HFF-Myc (cell line): ENCODE data around the gene GLCCI1.

ENCODE experiments used
- DNase-seq: peaks from one replicate; pipeline ENCODE4 v3.0.0-alpha.2; 2011; ENCODE audit warnings: low read depth; ENCODE audit errors: extremely low read depth
- H3K4me3 ChIP-seq: replicated peaks from 2 replicates; pipeline ENCODE4 v1.5.1; 2011; ENCODE audit warnings: low read depth, mild to moderate bottlenecking, control low read depth, low read length
- CTCF ChIP-seq: IDR thresholded peaks from 2 replicates; pipeline ENCODE4 v1.5.1; 2012; ENCODE audit warnings: mild to moderate bottlenecking, low read depth, low read length, control low read depth; ENCODE audit errors: missing control alignments

Gene GLCCI1

GRCh38 chr7:7996568-7996967 is 28.0 kb downstream of the GLCCI1 start:
- H3K4me3 ChIP-seq: no peak overlapping the region
- DNase-seq: peak; percentile 4
- no peak for TF ChIP-seq CTCF

GRCh38 chr7:8000315-8000941 is 31.8 kb downstream of the GLCCI1 start:
- H3K4me3 ChIP-seq: no peak overlapping the region
- no peak for TF ChIP-seq CTCF
- DNase-seq: no peak

- no peak for DNase-seq
- H3K4me3 ChIP-seq: no peak overlapping the region
- TF ChIP-seq CTCF: no peak
These were observed 34.5 kb downstream of the GLCCI1 start for GRCh38 chr7:8003077-8003476.

- TF ChIP-seq CTCF: no peak
- H3K4me3 ChIP-seq: no peak overlapping the region
- no peak for DNase-seq
These were observed 36.7 kb downstream of the GLCCI1 start for GRCh38 chr7:8005279-8005678.

- no peak for DNase-seq
- H3K4me3 ChIP-seq: no peak overlapping the region
- no peak for TF ChIP-seq CTCF
These were observed 45.8 kb downstream of the GLCCI1 start for GRCh38 chr7:8014399-8014798.

GRCh38 chr7:8015100-8015745 is 46.6 kb downstream of the GLCCI1 start:
- H3K4me3 ChIP-seq: no peak overlapping the region
- no peak for TF ChIP-seq CTCF
- DNase-seq: no peak
